GM19239 (cell line): ENCODE results near the gene MBP.

Experiments used
- DNase-seq: peaks from one replicate; pipeline ENCODE4 v3.0.0; 2011; ENCODE audit warnings: low spot score; ENCODE audit not compliant: insufficient read length
- FAIRE-seq: peaks from 2 replicates; lab custom pipeline; 2011; peaks lifted over from hg19 to GRCh38; lab: Jason Lieb, UNC

The MBP gene

GRCh38 chr18:76938619-76939018 lies 194.0 kb downstream of the MBP start:
- FAIRE-seq (no peak), DNase-seq (no peak)

- FAIRE-seq = no peak
- DNase-seq = no peak
Measured at GRCh38 chr18:76937597-76937996, 195.0 kb downstream of the MBP start.

- no peak for FAIRE-seq
Measured at GRCh38 chr18:76936877-76937276, 195.7 kb downstream of the MBP start.

GRCh38 chr18:76935722-76936337 lies 196.8 kb downstream of the MBP start:
- no peak for FAIRE-seq
- DNase-seq = no peak

More at GRCh38 chr18:76936877-76937276, 195.7 kb downstream of the MBP start:
- DNase-seq = no peak

GRCh38 chr18:76932026-76932819 lies 200.4 kb downstream of the MBP start:
- DNase-seq (no peak), FAIRE-seq (no peak)

GRCh38 chr18:76931171-76931570 lies 201.4 kb downstream of the MBP start:
- FAIRE-seq = no peak
- no peak for DNase-seq
